NCI-H146 treated with DMSO at 0.1 percent for 48 hours (cell line): Measurements from ENCODE around the gene KPNA3.
"Not testable (repeated sequence)": the region's sequence is repeated elsewhere in the genome, so short reads cannot be mapped to it uniquely, and the experiment has no call there.

ENCODE experiments used
- DNase-seq: peaks from one replicate; lab custom pipeline; 2025; ENCODE audit not compliant: unreplicated experiment; lab: John Stamatoyannopoulos, UW

KPNA3 gene, protein sequence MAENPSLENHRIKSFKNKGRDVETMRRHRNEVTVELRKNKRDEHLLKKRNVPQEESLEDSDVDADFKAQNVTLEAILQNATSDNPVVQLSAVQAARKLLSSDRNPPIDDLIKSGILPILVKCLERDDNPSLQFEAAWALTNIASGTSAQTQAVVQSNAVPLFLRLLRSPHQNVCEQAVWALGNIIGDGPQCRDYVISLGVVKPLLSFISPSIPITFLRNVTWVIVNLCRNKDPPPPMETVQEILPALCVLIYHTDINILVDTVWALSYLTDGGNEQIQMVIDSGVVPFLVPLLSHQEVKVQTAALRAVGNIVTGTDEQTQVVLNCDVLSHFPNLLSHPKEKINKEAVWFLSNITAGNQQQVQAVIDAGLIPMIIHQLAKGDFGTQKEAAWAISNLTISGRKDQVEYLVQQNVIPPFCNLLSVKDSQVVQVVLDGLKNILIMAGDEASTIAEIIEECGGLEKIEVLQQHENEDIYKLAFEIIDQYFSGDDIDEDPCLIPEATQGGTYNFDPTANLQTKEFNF

DNA sequence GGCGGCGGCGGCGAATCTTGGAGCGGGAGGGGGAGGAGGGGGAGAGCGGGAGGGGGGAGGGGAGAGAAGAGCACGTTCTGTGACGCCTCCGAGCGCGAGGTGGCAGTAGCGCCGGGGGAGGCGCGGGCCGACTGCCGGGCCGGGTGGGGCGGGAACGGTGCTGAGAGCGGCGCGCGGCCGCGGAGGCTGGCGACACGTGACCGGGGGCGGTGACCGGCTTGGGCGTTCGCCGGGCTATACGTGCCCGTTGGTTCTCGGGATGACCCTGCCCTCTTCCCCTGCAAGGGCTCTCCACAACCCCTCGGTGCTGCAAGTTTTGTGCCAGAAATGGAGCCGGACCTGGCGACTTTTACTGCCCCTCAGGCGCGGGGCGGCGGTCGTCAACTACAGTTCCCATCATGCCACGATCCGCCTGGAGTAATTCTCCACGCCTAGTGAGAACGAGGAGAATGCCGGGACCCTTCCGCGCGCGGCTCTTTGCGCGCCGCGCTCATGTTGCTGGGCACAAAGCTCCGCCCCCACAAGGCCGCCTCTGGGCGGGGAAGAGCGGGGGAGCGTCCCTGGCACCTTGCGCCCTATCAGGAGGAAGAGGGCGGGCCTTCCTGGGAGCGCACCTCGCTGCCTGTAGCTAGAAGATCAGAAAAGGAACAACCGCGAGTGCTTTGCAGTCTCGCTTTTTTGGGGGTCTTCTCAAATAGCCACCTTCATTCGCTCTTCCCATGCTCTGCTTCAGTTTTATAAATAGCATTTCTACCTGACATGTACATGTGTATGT lies at the start of gene KPNA3:
Gene KPNA3 (minus strand): TSS at position 133 of the 775 bp plus-strand sequence. CDS start 176 bp downstream, outside the sequence.
- DNase-seq = peak; percentile 92

DNA sequence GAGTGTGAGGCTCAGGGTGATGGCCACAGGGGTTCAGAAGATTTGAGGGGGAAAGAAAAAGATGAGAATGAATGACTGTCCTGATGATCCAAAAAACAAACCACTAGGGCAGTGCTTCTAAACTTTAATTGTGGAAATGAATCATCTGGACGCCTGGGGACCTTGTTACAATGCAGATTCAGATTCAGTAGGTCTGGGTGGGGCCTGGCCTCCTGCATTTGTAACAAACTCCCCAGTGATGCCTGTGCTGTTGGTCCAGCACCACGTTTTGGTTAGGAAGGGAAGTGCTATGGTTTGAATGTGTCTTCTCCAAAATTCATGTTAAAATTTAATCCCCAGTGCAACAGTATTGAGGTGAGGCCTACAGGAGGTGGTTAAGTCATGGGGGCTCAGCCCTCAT lies 49.5 kb upstream of the KPNA3 start:
- no peak for DNase-seq

GRCh38 chr13:49840675-49841074 lies 48.2 kb upstream of the KPNA3 start:
- DNase-seq = no peak

GRCh38 chr13:49840266-49840665 lies 47.8 kb upstream of the KPNA3 start:
- no peak for DNase-seq

GRCh38 chr13:49838989-49839388 lies 46.5 kb upstream of the KPNA3 start:
- DNase-seq = no peak

DNA sequence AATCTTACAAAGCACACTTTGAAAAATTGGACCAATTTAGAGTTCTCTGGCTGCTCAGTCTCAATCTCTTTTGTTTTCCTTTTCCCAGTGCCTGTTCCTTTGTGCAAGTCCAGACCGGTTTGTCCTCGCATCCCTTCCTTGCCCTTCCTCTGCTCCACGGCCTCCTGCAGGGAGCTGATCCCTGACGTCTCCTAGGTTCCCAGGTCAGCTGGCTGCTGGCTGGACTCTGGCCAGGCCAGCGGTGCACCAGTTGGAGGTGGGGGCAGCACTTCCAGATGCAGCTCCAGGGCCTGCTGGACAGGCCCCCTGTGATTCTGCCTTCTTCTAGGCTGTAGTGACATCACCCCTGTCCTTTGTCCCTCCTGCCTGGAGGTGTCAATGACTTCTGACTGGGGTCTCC lies 44.0 kb upstream of the KPNA3 start:
- DNase-seq = peak; percentile 57

- DNase-seq = no peak
Observed at GRCh38 chr13:49833402-49833801, 40.9 kb upstream of the KPNA3 start.

DNA sequence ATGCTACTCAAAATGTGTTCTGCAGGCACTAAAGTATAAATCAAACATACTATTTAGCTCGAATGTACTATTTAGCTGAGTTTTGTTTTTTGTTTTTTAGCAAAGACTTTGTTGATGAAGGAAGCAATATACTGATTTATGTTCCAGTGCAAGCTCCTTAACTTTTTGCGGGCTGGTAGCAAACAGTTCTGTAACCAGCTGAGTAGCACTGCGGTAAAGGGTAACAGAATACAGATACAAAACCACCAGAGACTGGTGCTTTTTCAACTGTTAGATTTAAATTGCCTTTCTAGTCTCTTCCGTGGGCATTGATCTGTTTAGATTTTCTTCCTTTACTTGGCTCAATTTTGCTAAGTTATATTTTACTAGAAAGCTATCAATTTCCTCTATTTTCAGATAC lies 39.0 kb upstream of the KPNA3 start:
- DNase-seq = no peak

DNA sequence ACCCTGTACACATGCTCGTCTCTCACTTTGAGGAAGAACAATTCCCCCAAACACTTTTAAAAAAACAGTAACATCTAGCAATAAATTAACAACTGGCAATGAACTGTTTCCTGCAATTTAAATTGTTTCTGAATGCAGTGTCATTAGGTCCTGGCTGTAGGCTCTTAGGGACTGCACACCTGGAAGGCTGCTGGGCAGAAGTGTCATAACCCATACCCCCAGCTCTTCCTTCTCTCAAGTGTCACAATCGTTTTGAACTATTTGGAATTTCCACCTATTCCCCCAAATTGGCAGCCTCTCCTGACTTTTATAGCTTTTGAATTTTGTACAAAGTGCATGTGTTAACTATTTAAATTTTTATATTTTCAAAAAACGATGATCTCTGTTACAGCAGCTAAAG lies 38.2 kb upstream of the KPNA3 start:
- no peak for DNase-seq

GRCh38 chr13:49829715-49830114 lies 37.2 kb upstream of the KPNA3 start:
- no peak for DNase-seq

DNA sequence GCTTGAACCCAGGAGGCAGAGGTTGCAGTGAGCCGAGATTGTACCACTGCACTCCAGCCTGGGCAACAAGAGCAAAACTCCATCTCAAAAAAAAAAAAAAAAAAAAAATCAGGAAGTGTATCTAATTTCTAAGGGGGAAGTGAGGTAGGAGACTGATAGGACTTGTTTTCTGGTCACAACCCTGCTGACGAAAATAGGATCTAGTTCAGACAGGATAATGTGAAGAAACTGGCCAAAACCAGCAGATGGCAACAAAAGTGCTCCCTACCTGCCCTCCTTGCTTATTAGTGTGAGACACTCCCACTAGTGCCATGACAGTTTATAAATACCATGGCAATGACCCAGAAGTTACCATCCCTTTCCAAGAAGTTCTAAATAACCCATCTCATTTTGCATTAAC lies 36.0 kb upstream of the KPNA3 start:
- no peak for DNase-seq

- no peak for DNase-seq
Observed at GRCh38 chr13:49827891-49828290, 35.4 kb upstream of the KPNA3 start.

GRCh38 chr13:49827336-49827735 lies 34.9 kb upstream of the KPNA3 start:
- DNase-seq = no peak

DNA sequence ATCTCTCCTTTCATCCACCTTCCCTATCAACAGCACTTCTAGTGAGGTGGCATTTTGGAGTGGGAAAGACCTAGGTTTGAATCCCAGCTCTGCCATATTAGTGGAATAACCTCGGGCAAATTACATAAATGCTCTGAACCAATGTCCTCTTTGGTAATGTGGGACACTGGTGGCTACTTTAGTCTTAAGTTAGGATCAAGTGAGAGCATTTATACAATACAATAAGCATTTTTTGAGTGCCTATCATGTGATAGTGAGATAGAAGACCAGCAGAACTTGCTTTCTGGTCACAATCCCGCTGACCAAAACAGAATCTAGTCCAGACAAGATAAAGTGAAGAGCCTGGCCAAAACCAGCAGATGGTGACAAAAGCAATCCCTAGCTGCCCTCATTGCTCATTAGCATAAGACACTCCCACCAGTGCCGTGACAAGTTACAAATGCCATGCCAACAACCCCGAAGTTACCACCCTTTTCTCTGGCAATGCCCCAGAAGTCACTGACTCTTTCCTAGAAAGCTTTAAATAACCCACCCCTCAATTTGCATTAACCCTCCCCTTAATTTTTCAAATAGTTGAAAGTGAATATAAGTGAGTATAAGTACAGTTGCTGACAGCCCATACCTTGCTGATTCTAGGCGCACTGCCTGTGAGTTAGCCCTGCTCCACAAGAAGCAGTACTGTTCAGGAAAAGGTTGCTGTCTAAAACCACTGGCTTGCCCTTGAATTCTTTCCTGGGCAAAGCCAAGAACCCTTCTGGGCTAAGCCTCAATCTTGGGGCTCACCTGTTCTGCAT lies 28.9 kb upstream of the KPNA3 start:
- peak; percentile 8 for DNase-seq

- no peak for DNase-seq
Observed at GRCh38 chr13:49820591-49821215, 28.2 kb upstream of the KPNA3 start.

DNA sequence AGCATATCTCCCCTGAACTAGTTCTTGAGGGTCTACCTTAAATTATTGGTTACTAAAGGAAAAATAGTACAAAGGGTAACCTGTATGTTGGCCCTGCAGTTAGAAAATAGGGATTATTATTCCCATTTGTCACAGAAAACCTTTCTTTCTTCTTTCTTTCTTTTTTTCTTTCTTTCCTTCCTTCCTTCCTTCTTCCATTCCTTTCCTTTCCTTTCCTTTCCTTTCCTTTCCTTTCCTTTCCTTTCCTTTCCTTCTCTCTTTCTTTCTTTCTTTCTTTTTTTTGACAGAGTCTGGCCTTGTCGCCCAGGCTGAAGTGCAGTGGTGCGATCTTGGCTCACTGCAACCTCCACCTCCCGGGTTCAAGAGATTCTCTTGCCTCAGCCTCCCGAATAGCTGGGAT lies 23.6 kb upstream of the KPNA3 start:
- DNase-seq = not testable (repeated sequence)

GRCh38 chr13:49814551-49815270 lies 22.2 kb upstream of the KPNA3 start:
- no peak for DNase-seq

GRCh38 chr13:49812812-49813211 lies 20.3 kb upstream of the KPNA3 start:
- peak; percentile 62 for DNase-seq

- no peak for DNase-seq
Observed at GRCh38 chr13:49811527-49811908, 19.0 kb upstream of the KPNA3 start.
